NAMALWA (cell line): Measurements from ENCODE around the gene RUNX3.
A peak's percentile ranks its signal among the peaks of the same experiment; 100 is the strongest.

Source experiments
- DNase-seq: peaks from one replicate; pipeline ENCODE4 v3.0.0-alpha.2; 2015; ENCODE audit warnings: low spot score

RUNX3 gene

DNA sequence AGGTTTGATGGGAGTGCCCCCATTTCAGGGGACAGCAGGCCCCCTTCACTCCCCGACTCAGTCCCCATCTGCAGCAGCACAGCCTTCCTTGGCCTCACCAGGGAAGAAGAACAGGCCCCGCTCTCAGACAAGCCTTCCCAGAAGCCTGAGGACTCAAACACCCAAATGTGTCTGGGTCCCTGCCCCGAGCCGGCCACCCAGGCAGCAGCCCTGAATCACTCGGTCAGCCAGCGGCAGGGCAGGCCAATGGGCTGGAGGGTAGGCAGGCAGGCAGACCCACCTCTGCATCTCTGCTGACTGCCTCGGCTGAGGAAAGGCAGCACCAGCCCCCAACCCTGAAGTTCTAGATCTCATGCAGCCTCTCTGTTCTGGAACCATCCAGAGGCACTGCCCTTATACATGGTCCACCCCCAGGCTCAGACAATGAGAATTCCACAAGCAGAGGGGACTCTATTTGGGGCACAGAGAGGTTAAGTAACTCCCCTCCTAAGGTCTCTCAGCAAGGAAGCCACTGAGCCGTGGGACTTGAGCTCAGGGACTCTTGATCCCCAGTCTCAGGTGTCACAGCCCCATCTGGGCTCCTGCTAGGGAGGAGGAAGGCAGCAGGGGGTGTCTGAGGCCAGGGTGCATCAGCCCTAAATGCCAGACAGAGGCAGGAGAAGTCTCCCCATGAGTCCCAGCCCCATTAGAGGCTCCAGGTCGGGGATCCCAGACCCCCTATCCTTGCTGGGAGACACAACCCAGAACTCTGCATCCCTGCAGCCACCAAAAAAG is 33.2 kb upstream of the RUNX3 start:
- DNase-seq: peak; percentile 27

DNA sequence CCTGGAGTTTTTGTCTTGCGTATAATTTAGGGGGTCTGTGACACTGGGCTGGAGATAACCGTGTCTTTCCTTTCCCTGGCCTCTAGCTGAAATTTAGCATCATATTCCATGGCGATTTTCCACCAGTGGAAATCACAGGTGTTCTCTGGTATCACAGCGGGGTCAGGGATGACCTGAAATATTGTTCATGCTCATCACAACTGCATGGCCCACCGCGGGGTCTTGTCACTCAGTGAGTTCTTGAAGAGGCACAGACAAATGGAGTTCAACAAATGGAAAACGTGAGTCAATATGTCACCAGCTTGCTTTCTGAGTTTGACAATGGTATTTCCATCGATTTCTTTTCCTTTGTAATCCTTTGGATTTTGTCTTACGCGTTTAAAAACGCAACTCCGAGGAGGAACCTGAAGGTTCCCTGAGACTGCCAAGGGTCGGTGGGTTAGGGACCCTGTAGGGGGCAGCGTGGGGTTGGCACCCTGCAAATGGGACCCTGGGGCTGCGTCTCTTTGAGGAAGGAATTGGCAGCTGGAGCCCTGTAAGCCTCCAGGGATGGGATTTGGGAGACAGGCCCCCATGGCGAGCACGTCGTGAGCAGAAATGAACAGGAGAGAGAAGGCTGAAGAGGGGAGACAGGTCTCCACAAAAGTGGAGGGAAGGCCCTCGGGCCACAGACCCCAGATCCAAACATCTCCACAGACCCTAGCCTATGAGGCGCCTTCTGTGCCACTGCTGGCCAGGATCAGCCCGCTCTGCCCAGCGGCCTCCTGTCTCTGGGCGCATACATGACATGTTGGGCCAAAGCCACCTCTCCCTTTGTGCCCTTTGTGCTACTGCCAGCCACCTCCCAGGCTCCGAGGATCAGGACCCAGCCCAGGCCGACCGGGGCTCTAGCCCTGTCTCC is 32.1 kb upstream of the RUNX3 start:
- DNase-seq: no peak

DNA sequence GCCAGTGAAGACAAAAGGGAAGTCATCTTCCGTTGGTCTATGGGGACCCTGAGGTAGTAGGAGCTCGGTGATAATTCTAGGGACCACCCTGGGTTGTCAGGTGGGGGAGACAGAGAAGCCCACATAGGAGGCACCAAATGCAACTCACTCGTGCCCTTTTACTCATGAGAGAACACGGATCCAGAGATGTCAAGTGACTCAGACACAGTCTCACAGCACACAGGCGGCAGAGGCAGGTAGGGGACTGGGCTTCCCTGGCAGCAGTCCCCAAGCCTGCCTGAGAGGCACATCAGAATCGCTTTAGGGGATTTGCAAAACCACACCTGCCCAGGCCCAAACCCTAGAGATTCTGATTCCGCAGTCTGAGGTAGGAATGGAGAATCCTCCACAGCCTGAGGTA is 31.3 kb upstream of the RUNX3 start:
- no peak for DNase-seq

DNA sequence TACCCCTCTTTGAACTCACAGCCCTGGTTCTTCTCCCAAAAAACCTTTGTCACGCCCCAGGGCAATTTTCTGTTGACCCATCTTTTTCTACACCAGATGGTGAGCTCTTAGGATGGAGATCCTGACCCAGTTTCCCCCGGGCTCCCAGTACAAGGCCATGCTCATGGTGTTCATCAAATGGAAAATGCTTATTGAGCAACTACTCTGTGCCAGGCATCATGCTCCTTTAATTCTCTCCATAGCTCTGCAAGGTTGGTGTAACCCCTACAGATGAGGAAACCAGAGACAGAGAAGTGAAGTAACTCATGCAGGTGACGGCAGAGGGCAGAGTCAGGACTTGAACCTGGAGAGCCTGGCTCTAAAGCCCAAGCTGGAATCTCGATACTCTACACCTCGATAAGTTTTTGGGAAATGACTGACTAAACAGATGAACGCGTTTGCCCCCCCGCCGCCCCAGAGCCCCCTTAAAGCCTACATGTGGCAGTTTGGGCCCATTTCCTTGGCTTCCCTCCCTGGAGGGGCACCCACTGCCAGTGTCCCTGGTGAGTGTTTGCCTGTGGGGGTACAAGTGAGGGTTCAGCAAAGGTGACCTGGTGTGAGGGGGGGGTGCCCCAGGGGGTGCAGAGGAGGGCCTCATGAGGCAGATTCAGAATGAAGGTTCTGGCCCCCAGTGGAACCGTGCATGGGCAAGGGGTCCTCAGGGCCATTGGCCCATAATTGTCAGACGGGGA is 30.2 kb upstream of the RUNX3 start:
- DNase-seq: no peak

DNA sequence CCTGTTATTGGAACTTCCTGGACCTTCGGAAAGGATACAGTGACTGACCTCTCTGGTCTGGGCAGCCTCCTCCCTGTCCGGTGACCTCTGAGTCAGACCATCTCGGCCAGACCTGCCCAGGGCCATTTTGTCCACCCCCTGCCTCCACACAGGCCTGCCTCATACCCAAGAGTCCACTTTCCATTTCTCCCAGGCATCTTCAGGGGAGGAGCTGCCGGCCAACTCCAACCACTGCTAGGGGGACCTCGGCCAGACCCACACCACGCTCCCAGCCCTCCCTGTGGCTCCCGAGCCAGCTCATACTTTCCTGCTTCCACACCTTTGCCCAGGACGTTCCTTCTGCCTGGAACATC is 29.5 kb upstream of the RUNX3 start:
- DNase-seq: no peak

DNA sequence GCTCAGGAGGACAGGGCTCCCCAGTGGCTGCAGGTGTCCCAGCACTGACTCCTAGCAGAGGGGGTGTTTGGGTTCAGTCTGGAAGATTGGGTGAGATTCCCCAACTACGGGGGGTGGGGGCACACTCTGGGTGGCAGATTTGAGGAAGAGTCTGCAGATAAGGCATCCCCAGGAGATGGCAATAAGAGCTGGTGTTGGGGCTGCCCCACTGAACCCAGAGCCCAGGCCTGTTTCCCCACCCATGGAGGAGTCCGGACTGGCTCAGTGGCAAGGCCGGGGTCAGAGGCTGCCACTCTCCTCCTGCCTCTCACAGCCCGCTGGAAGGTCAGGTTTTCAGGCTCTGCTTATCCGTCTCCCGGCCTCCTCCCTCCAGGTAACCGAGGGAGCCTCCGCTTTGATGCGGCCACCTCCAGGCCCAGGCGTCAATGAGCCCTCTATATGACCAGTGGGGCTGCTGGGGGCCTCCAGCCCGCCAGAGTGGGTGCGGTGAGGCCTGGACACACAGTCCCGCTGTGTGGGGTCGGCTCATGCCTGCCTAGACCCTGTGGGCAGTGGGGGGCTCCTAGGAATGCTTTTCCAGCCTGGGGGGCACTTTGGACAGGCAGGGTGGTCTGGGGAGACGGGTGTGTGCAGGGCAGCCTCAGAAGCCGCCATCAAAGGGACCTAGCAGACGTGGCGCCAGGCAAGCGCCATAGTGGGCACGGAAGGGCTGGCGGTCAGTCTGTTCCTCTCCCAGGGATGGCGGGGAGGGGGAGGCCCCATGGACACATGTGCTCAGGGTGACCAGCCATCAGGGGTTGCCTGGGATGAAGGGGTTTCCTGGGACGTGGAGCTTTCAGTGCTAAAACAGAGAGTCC is 28.9 kb upstream of the RUNX3 start:
- no peak for DNase-seq

DNA sequence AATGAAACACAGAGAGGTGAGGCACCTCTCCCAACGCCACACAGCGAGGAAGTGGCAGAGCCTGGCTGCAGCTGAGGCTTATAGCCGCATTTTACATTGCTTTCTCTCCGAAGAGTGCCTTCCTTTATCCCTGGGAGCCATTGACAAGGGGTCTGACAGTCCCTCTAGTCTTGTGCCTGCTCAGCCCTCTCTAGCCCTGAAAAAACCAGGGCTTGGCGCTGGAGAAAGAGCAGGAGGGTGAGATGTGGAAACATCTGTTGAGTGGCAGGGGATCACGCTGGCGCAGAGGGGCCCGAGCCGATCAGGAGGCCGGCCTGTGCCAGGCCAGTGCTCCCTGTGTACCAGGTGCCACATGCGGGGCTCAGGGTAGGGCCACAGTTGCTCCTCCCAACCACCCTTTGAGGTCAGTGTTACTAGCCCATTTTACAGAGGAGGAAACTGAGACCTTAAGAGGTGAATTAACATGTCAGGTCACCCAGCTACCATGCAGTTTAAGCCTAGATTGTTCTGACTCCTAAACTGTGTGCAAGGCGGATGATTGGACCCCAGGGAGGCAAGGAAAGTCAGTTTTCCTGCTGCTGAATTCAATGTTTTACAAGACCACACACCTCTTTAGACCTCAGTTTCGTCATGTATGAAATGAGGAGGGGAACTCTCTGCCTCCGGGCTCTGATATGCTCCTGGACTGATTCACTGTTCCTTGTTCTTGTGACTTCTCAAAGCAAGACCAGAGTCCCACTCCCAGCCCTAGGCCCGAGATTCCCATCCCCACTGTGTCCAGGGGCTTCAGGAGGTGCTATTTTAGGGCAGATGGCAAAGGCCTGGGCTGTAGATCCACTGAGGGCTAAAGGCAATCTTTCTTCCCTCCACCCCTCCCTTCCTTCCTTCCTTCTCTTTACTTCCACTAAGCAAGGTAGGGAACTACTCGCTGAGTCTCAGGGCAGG is 28.0 kb upstream of the RUNX3 start:
- no peak for DNase-seq

DNA sequence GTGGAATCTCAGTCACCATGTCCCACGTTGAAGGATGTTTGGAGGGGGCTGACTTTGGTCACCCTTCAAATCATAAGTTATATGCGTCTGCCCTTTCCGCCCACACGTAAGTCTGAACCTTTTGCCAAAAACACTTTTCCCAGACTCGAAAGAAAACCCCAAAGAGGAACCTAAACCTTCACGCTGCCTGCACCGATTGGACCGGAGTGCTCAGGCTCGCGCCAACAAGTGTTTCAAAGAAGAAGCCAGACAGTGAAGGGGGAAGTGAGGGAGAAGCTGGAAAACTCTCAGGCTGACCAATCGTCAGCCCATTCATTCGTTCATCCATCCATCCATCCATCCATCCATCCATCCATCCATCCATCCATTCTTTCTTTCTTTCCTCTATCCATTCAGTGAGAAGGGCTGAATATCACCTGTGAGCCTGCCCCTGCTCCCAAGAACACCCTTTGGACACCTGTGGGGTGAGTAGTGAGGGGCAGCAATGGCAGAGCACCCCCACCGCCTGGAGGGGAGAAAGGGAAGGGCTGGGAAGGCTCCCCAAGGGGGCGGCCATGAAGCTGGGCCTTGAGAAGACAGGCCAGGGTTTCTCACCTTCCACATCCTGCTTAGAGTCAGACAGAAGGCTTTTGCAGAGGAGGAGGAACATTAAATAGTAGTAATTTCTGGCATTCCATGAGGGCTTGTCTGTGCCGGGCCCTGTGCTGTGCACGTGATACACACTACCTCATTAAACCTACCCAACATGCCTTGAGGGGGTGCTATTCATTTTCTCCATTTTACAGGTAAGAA is 27.1 kb upstream of the RUNX3 start:
- no peak for DNase-seq

DNA sequence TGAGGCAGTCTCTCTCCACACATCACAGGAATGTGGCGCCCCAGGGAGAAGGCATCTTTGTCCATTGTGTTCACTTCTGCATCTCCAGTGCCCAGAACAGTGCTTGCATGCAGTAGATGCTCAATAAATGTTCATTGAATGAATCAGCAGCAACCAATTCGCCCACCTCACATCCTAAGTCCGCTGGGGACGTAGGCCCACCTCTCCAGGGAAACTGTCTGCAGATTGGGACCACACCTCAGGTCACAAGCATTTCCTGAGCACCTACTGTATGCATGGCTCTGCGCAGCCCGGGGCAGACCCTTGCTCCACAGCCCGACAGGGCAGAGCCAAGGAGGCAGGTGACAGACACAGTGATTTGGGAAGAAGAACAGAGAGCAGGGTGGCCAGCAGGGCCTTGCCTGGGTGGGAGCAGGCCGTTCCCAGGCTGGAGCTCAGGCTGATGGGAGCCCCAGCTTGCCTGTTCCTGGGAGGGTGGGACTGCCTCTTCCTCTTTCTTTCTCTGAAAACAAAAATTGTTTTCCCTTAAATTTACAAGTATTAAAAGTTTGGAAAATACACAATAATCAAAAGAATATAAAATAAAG is 25.8 kb upstream of the RUNX3 start:
- DNase-seq: no peak

DNA sequence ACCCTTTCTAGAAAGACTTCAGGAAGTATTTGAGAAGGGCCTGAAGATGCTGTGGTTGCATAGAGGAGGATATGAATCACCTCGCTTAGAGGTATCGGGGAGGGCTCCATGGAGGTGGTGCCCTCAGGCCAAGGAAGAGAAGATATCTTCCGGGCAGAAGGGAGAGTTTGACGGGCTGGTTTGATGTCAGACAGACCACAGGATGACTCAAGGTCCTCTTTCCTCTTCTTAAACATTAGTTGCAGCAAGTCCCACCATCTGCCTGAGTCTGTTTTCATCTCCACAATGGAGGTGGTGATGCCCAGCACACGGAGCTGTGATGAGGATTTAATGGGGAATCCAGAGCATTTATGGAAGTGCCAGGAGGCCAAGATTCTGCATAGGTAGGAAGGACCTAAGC is 25.1 kb upstream of the RUNX3 start:
- no peak for DNase-seq

DNA sequence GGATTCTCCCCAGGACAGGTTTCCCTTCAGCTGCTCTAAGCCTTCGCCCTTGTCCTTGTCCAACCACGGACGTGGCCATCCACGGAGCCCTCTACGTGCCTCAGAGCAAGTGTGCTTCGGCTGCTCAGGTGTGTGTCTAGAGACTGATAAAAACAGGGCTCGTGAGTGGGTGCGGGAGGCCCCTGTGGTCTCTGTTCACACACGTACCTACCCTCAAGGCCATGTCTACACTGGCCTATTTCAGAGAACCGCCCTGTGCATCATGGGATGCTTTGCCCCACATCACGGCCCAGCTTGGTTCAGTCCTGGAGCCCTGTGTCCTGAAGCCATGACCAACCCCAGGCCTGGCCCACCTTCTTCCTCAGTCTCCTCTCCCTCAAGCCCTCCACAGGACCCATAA is 24.6 kb upstream of the RUNX3 start:
- DNase-seq: no peak

DNA sequence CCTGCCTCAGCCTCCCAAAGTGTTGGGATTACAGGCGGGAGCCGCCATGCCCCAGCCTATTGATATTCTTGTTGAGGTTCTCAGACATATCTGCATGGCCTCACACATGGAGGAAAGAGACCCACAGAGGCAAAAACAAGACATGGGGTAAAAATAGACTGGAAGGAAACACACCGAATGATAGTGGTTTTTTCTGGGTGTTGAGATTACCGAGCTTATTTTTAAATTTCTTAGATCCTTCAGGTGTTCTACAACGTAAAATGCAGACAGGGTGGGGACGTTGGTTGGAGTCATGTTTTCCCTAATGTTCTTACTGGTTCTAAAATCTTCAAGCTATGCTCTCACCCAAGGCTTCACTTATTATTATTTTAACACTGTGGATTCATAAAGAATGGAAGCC is 23.9 kb upstream of the RUNX3 start:
- DNase-seq: no peak

DNA sequence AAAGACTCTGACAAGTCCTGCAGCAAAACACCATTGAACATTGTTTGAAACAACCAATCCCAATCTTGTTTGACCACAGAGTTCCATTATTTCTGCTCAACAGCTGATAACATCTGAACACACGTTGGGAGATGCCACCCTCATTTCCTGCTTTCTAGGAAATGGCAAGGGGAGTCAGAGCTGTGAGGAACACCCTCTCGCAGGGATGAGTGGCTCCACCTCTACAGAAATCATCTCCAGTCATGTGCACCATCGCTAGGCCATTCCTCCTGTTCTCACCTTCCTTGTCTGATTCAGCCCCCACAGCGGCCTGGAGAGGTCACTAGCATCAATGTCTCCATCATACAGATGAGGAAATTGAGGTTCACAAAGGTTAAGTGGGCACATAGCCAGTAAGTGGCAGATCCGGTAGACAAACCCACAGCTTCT is 22.4 kb upstream of the RUNX3 start:
- DNase-seq: peak; percentile 35

DNA sequence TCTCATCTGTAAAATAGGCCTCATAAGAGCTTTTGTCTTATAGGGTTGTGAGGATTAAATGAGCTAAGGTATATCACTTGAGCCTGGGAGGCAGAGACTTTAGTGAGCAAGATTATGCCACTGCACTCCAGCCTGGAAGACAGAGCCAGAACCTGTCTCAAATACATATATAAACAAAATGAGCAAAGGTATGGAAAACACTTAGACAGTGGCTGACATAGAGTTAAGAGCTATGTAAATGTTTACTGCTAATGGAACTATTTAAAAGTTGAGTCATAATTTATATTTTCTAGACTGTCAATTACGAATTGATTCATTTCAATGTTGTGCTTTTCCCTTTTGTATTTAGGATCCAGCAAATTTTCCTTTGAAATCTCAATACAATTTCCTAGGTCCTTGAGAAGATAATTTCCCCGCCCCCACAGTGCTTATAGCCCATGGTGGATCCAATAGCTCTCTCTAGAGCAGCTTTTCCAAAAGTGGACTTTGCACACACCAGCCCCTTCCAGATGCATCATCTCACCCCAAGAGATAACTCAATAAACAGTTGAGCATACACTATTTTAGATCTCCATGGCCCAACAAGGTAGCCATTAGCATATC is 21.8 kb upstream of the RUNX3 start:
- no peak for DNase-seq

DNA sequence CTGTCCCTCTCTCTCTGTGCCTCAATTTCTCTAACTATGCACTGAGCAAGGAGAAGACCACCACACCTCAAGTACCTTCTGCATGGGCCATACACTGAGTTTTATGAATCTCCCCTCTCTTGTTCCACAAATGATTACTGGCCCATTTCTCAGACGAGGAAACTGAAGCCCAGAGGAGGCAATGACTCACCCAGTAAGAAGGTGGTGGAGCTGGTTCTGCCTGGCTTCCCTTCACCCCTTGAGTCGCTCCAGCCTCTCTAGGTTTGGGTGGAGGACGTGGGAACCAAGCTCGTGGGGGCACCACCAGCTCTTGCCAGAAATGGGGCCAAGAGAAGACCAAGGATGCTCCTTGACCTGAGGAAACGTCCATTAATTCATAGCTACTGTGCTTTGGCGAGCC is 21.3 kb upstream of the RUNX3 start:
- DNase-seq: no peak

DNA sequence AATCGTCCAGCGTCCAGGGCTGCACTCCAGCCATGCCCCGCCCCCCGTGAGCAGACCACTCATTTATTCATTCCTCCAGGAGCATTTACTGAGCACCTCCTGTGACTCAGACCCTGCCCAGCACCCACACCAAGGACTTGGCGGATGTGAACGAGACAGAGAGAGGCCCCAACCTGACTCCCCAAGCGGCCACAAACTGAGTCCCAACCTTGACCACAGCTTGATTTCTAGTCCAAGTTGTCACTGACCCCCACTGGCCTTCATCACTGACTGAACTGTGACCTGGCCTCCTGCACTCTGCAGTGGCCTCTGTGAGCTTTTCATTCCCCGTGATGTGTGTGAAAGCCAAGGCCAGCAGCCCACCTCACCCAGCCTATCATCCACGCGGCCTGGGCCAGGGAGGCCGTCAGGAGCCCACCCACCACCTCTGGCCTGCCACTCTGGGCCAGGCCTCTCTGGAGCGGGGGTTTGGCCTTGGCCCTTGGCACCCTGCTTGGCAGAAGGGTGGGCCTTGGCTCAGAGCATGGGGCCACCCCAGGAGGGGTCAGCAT is 19.3 kb upstream of the RUNX3 start:
- DNase-seq: no peak

DNA sequence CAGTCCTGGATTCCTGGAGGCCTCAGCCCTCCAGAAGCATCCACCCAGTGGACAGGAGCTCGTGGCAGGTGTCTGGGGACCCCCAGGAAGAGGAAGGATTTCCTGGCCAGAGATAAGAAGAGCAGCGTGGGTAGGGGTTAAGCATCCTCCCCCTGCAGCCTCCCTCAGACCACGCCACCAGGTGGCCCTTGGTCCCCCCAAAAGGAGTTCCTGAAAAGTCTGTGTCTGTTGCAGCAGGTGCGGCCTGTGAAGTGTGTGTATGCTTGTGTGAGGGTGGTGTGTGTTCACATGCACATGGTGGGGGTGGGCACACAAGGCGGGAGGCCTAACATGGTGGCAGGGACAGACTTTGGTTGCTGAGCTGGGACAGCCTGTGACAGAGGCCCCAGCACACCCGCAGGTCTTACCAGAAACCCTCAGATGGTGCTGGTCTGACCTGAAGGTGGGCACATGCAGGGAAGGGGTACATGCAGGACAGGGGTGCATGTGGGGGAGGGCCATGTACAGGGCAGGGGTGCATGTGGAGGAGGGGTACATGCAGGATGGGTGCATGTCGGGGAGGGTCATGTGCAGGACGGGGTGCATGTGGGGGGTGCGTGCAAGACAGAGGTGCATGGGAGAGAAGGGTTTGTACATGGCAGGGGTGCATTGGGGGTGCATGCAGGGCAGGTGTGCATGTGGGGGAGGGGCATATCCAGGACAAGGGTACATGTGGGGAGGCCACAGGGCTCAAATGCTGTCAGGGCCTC is 18.2 kb upstream of the RUNX3 start:
- DNase-seq: peak; percentile 43
